Activated naive CD4-positive, alpha-beta T cell treated with anti-CD3 and anti-CD28 coated beads, Interleukin-2, amount 50 U/mL, for 24 hours (primary cell): ENCODE data around the gene TTLL1.

Source experiments
- H3K27ac Mint-ChIP-seq: one replicate; pipeline ENCODE4 v1.8.0; 2021; ENCODE audit warnings: mild to moderate bottlenecking, mixed read lengths
- H3K27me3 Mint-ChIP-seq: one replicate; pipeline ENCODE4 v1.8.0; 2021; ENCODE audit warnings: mixed read lengths
- H3K36me3 Mint-ChIP-seq: one replicate; pipeline ENCODE4 v1.8.0; 2021; ENCODE audit warnings: mixed read lengths
- H3K4me1 Mint-ChIP-seq: one replicate; pipeline ENCODE4 v1.8.0; 2021; ENCODE audit warnings: mixed read lengths
- H3K4me3 Mint-ChIP-seq: one replicate; pipeline ENCODE4 v1.8.0; 2021; ENCODE audit warnings: mild to moderate bottlenecking, mixed read lengths
- H3K9me3 Mint-ChIP-seq: one replicate; pipeline ENCODE4 v1.8.0; 2021; ENCODE audit warnings: mixed read lengths

The TTLL1 gene

DNA sequence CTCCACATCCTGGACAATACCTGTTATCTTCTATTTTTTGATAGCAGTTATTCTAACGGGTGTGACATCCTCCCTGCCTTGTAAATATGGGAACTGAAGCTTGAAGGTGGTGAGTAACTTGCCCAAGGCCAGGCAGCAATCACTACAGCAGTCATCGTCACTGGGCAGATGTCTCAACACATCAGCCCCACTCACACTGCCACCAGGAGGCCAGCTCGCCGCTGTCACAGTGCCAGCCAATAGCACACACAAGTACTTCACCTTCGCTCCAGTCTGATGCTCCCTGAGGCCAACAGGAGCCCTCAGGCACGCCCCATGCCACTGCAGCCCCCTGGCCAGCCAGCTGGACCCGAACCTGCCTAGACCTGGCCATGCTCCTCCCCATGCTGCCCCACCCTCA lies 4.9 kb upstream of the TTLL1 start:
- peaks cover 3% of the 10 kb centered on the region for H3K4me1 Mint-ChIP-seq
- no peaks in the 10 kb centered on the region for H3K27me3 Mint-ChIP-seq
- H3K4me3 Mint-ChIP-seq, result no peak overlapping the region
- H3K9me3 Mint-ChIP-seq, result peaks cover 6% of the 10 kb centered on the region
- peaks cover 2% of the 10 kb centered on the region for H3K36me3 Mint-ChIP-seq
- H3K27ac Mint-ChIP-seq, result no peak overlapping the region

DNA sequence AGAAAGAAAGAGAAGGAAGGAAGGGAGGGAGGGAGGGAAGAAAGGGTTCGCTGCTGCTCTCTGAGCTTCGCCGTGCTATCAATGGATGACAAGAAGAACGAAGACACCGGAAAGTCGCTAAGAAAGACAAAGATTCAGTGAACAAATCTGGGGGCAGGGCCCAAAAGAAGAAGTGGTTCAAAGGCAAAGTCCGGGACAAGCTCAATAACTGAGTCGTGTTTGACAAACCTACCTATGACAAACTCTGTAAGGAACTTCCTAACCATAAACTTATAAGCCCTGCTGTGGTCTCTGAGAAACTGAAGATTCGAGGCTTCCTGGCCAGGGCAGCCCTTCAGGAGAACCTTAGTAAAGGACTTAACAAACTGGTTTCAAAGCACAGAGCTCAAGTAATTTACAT lies 2.9 kb upstream of the TTLL1 start:
- Mint-ChIP-seq H3K27me3 (no peaks in the 10 kb centered on the region), H3K4me1 (peaks cover 9% of the 10 kb centered on the region), H3K27ac (no peak overlapping the region), H3K9me3 (peaks cover 6% of the 10 kb centered on the region), H3K4me3 (no peak overlapping the region), H3K36me3 (peaks cover 2% of the 10 kb centered on the region)

DNA sequence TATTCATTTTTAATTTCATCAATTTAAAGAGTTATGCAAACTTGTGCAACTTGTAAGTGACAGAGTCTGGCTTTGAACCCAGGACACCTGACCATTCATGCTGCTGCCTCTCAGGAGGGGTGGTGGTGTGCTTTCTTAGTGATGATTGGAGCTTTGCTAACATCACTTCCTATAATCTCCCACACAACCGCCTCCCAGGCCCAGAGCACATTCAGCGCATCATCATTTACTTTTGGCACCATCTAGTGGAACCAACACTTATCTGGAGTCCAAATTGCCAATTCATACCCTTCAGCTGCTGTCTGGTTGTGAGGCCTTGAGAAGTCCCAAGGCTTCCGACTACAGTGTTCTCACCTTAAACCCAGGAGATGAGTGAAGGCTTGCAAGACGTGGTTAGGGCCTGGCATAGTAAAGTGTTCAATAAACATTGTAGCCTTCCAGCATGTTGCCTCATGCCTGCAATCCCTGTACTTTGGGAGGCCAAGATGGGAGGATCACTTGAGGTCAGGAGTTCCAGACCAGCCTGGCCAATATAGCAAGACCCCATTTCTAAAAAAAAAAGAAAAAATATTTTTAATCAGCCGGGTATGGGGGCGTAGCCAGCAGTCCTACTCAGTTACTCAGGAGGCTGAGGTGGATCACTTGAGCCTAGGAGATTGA lies 1.1 kb upstream of the TTLL1 start:
- peaks cover 2% of the 10 kb centered on the region for H3K36me3 Mint-ChIP-seq
- H3K9me3 Mint-ChIP-seq, result peaks cover under 1% of the 10 kb centered on the region
- H3K4me1 Mint-ChIP-seq, result peaks cover 13% of the 10 kb centered on the region
- H3K27me3 Mint-ChIP-seq, result no peaks in the 10 kb centered on the region
- no peak overlapping the region for H3K27ac Mint-ChIP-seq
- H3K4me3 Mint-ChIP-seq, result peak overlapping the region; percentile 94

DNA sequence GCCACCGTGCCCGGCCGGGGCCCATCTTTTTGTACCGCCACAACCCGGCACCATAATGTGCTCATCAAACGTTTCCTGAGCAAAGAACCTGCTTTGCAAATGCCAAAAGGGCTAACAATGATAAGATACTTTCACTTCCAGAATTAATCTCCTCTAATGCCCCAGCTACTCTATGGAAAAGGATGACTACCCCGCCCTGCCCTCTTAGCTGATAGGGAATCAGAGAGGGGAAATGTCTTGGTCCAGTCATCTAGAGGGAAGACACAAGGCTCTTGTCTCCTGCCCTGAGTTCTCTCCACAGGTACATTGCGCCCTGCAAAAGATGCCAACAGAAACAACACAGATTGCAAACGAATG lies 586 bp downstream of the TTLL1 start:
- Mint-ChIP-seq H3K27ac (peak overlapping the region; percentile 81), H3K4me3 (peak overlapping the region; percentile 94), H3K27me3 (no peaks in the 10 kb centered on the region), H3K36me3 (peaks cover 2% of the 10 kb centered on the region), H3K9me3 (no peaks in the 10 kb centered on the region), H3K4me1 (peaks cover 13% of the 10 kb centered on the region)

DNA sequence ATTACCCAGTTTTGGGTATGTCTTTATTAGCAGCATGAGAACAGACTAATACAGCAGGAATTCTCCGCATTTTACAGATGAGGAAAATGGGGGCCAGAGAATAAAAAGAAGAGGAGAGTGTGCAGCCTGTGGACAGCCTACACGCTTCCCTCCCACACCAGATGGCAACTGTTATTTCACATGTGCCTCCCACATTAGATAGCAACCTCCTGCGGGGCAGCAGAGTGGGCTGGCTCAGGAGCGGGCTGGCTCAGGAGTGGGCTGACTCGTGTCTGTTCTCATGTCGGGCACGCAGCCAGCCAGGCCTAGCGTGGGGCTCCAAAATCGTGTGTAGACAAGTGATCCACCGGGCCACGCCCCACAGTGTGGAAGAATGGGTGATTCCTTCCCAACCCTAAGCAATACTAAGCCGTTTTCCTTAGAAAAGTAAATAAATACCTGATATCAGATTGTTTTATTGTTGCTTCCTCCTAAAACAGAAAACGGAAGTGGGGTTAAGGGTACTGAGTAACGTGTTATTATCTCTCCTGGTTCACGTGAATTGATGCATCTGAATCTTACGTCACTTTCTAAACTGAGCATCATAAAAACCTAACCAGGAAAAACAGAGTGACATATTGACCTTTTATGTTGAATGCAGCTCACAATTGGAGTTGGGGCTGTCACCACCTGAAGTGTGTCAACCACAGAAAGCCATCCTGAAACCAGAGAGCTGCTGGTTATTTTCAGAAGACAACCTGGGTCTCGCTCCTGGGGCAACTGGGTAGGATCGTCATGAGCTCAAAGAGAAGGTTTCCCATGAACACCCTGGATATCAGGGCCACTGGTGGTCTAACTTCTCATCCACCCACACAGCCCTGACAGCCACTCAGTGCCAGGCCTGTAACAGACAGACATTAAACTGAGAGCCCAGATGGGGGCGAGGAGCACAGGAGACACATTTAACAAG lies 3.3 kb downstream of the TTLL1 start:
- Mint-ChIP-seq H3K4me3 (no peak overlapping the region), H3K27me3 (no peaks in the 10 kb centered on the region), H3K9me3 (no peaks in the 10 kb centered on the region), H3K36me3 (peaks cover 2% of the 10 kb centered on the region), H3K4me1 (peaks cover 13% of the 10 kb centered on the region), H3K27ac (no peak overlapping the region)

- no peak overlapping the region for H3K4me3 Mint-ChIP-seq
- no peaks in the 10 kb centered on the region for H3K27me3 Mint-ChIP-seq
- peaks cover 2% of the 10 kb centered on the region for H3K36me3 Mint-ChIP-seq
- H3K9me3 Mint-ChIP-seq, result no peaks in the 10 kb centered on the region
- no peak overlapping the region for H3K27ac Mint-ChIP-seq
- peaks cover 4% of the 10 kb centered on the region for H3K4me1 Mint-ChIP-seq
Observed at GRCh38 chr22:43081968-43082367, 7.2 kb downstream of the TTLL1 start.

- Mint-ChIP-seq H3K27ac (no peak overlapping the region), H3K36me3 (no peaks in the 10 kb centered on the region), H3K9me3 (no peaks in the 10 kb centered on the region), H3K4me1 (no peaks in the 10 kb centered on the region), H3K4me3 (no peak overlapping the region), H3K27me3 (no peaks in the 10 kb centered on the region)
Observed at GRCh38 chr22:43080616-43081015, 8.6 kb downstream of the TTLL1 start.

GRCh38 chr22:43079742-43080141 lies 9.4 kb downstream of the TTLL1 start:
- H3K27ac Mint-ChIP-seq, result no peak overlapping the region

DNA sequence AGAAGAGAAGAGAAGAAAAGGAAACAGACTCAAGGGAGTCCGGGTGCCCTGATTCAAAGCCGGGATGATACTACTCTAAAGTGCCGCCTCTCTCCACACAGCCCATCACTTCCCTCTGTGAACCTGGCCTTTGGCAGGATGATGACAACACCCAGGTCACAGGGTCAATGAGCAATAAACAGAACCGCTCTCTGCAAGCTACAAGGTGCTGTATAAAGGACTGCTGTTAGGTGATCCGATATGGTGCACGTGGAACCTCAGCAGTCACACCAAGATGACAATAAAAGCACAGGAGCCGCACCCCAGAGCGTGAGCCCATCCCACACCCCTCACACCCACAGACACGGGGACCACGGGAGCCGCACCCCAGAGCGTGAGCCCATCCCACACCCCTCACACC lies 10.7 kb downstream of the TTLL1 start:
- no peaks in the 10 kb centered on the region for H3K4me1 Mint-ChIP-seq
- no peaks in the 10 kb centered on the region for H3K27me3 Mint-ChIP-seq
- H3K9me3 Mint-ChIP-seq, result no peaks in the 10 kb centered on the region
- no peak overlapping the region for H3K4me3 Mint-ChIP-seq
- no peak overlapping the region for H3K27ac Mint-ChIP-seq
- H3K36me3 Mint-ChIP-seq, result no peaks in the 10 kb centered on the region

More at GRCh38 chr22:43079742-43080141, 9.4 kb downstream of the TTLL1 start:
- Mint-ChIP-seq H3K27me3 (no peaks in the 10 kb centered on the region), H3K4me3 (no peak overlapping the region), H3K9me3 (no peaks in the 10 kb centered on the region), H3K4me1 (no peaks in the 10 kb centered on the region), H3K36me3 (no peaks in the 10 kb centered on the region)

GRCh38 chr22:43077121-43077877 lies 11.9 kb downstream of the TTLL1 start:
- Mint-ChIP-seq H3K9me3 (no peaks in the 10 kb centered on the region), H3K36me3 (no peaks in the 10 kb centered on the region), H3K4me3 (no peak overlapping the region), H3K27ac (no peak overlapping the region), H3K4me1 (no peaks in the 10 kb centered on the region), H3K27me3 (no peaks in the 10 kb centered on the region)

GRCh38 chr22:43066844-43067385 lies 22.3 kb downstream of the TTLL1 start:
- H3K27ac Mint-ChIP-seq, result no peak overlapping the region
- H3K9me3 Mint-ChIP-seq, result no peaks in the 10 kb centered on the region
- no peaks in the 10 kb centered on the region for H3K4me1 Mint-ChIP-seq
- peaks cover 9% of the 10 kb centered on the region for H3K36me3 Mint-ChIP-seq
- no peak overlapping the region for H3K4me3 Mint-ChIP-seq
- no peaks in the 10 kb centered on the region for H3K27me3 Mint-ChIP-seq

DNA sequence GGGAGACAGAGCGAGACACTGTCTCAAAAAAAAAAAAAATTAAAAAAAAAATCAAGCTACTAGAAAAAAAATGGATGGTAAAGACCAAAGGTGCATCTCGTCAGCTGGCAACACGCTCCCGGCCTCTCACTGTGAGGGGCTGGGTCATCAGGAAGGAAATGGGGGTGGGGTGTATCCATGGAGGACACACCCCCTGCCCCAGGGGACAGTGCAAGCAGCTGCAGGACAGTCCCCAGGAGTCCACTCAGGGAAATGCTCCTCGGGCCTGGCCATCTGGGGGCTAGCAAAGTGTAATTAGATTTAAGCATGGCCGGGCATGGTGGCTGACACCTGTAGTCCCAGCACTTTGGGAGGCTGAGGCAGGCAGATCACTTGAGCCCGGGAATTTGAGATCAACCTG lies 23.1 kb downstream of the TTLL1 start:
- Mint-ChIP-seq H3K27me3 (no peaks in the 10 kb centered on the region), H3K4me3 (no peak overlapping the region), H3K4me1 (no peaks in the 10 kb centered on the region), H3K9me3 (no peaks in the 10 kb centered on the region), H3K27ac (no peak overlapping the region), H3K36me3 (peaks cover 10% of the 10 kb centered on the region)

DNA sequence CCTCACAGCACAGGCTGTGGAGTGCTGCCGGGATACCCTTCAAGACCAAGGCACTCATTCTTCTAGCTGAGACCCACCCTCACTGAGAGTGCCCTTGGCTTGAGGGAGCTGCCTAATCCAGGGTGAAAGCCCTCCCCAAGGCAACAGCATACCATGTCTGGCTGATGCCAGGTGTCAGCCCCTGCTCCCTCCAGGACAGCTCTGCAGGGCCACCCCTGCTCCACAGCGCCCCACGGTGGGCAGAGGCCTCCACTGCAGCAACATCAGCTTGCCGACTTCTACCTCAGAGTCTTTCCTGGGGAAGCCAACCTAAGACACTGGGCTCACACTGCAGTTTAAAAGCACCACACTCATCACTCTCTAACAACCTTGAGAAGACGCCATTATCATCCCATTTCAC lies 29.0 kb downstream of the TTLL1 start:
- Mint-ChIP-seq H3K9me3 (no peaks in the 10 kb centered on the region), H3K4me1 (no peaks in the 10 kb centered on the region), H3K27me3 (no peaks in the 10 kb centered on the region), H3K27ac (no peak overlapping the region), H3K4me3 (no peak overlapping the region), H3K36me3 (peaks cover 9% of the 10 kb centered on the region)

- no peaks in the 10 kb centered on the region for H3K4me1 Mint-ChIP-seq
- peaks cover 4% of the 10 kb centered on the region for H3K36me3 Mint-ChIP-seq
- no peaks in the 10 kb centered on the region for H3K27me3 Mint-ChIP-seq
- no peak overlapping the region for H3K27ac Mint-ChIP-seq
- H3K4me3 Mint-ChIP-seq, result no peak overlapping the region
- no peaks in the 10 kb centered on the region for H3K9me3 Mint-ChIP-seq
Observed at GRCh38 chr22:43057641-43058040, 31.6 kb downstream of the TTLL1 start.

GRCh38 chr22:43053176-43053575 lies 36.0 kb downstream of the TTLL1 start:
- H3K27ac Mint-ChIP-seq, result no peak overlapping the region
- H3K9me3 Mint-ChIP-seq, result no peaks in the 10 kb centered on the region
- no peaks in the 10 kb centered on the region for H3K27me3 Mint-ChIP-seq
- no peaks in the 10 kb centered on the region for H3K36me3 Mint-ChIP-seq
- H3K4me3 Mint-ChIP-seq, result no peak overlapping the region
- no peaks in the 10 kb centered on the region for H3K4me1 Mint-ChIP-seq
